ENCODE results near the gene PIBF1. TPM values are rescaled to one million over a fixed set of nuclear protein-coding genes. Genes with fewer than 3 reads are reported as not detected.

The PIBF1 gene
- total RNA-seq, 2 experiments from 2014 or later, result 20.0 to 20.9 TPM

- Mint-ChIP-seq H3K27me3 (peaks cover 19% of the 10 kb centered on the region), H3K27ac (no peak overlapping the region), H3K4me1 (peaks cover 13% of the 10 kb centered on the region), H3K36me3 (peaks cover 2% of the 10 kb centered on the region), H3K4me3 (no peak overlapping the region), H3K9me3 (no peaks in the 10 kb centered on the region)
- no peak for DNase-seq
These were observed 281.2 kb downstream of the PIBF1 start for GRCh38 chr13:73063166-73063565.

- no peak overlapping the region for H3K27ac Mint-ChIP-seq
- H3K4me3 Mint-ChIP-seq, result no peak overlapping the region
- peaks cover 8% of the 10 kb centered on the region for H3K4me1 Mint-ChIP-seq
- H3K9me3 Mint-ChIP-seq, result no peaks in the 10 kb centered on the region
- H3K27me3 Mint-ChIP-seq, result peaks cover 9% of the 10 kb centered on the region
- peaks cover 2% of the 10 kb centered on the region for H3K36me3 Mint-ChIP-seq
- no peak for DNase-seq
These were observed 283.1 kb downstream of the PIBF1 start for GRCh38 chr13:73065036-73065435.

GRCh38 chr13:73065665-73066340, 283.9 kb downstream of the PIBF1 start:
- no peak overlapping the region for H3K4me3 Mint-ChIP-seq
- H3K4me1 Mint-ChIP-seq, result peaks cover under 1% of the 10 kb centered on the region

More at GRCh38 chr13:73065665-73066340, 283.9 kb downstream of the PIBF1 start:
- H3K36me3 Mint-ChIP-seq, result peaks cover 2% of the 10 kb centered on the region
- no peaks in the 10 kb centered on the region for H3K9me3 Mint-ChIP-seq
- H3K27me3 Mint-ChIP-seq, result peaks cover 1% of the 10 kb centered on the region
- H3K27ac Mint-ChIP-seq, result no peak overlapping the region
- no peak for DNase-seq

Other genes with a start within 250 kb of the PIBF1 start
- 10 to 100 TPM; 29.6 to 33.8 TPM for gene MZT1, start 54.5 kb upstream of the PIBF1 start, total RNA-seq
- gene BORA, start 54.2 kb upstream of the PIBF1 start, total RNA-seq, result 10 to 100 TPM; 17.3 to 18.0 TPM
- gene DIS3, start 233 bp upstream of the PIBF1 start, total RNA-seq, result 10 to 100 TPM; 63.7 to 64.3 TPM

All from activated naive CD8-positive, alpha-beta T cell treated with anti-CD3 and anti-CD28 coated beads for 36 hours (primary cell).